Measurements from ENCODE around the gene FHOD3.

The FHOD3 gene

GRCh38 chr18:36811430-36811829 is 513.9 kb downstream of the FHOD3 start:
- H3F3A ChIP-seq (ENCODE audit: insufficient read depth, low read length): no peaks in the 10 kb centered on the region
- H3K27ac ChIP-seq (ENCODE audit: low read length): no peak overlapping the region
- DNase-seq: no peak
- H3K79me2 ChIP-seq (ENCODE audit: low read length): peaks cover 6% of the 10 kb centered on the region; the same call in 1 of the 2 replicates
- no peaks in the 10 kb centered on the region for H3K4me1 ChIP-seq (ENCODE audit: low read length)
- H3K9me2 ChIP-seq (replicated peaks; ENCODE audit: insufficient read depth, low read length): no peaks in the 10 kb centered on the region
- TF ChIP-seq EZH2phosphoT487 (IDR thresholded peaks at IDR 0.05; ENCODE audit: low read length) (no peak), CTCF (IDR thresholded peaks at IDR 0.05; ENCODE audit: low read length) (no peak), EZH2 (optimal IDR thresholded peaks at IDR 0.05; ENCODE audit: low read depth, low read length) (no peak)
- no peak overlapping the region for H3K4me2 ChIP-seq (ENCODE audit: low read depth, low read length)
- H3K4me3 ChIP-seq (ENCODE audit: low read length): no peak overlapping the region
- H3K27me3 ChIP-seq (replicated peaks; ENCODE audit: insufficient read depth, low read length): no peaks in the 10 kb centered on the region
- no peak overlapping the region for H3K9ac ChIP-seq (ENCODE audit: low read length)
- no peaks in the 10 kb centered on the region for H3K36me3 ChIP-seq (replicated peaks; ENCODE audit: insufficient read depth, low read length)
- H4K20me1 ChIP-seq (ENCODE audit: insufficient read depth, low read length): no peaks in the 10 kb centered on the region
- H2AFZ ChIP-seq (ENCODE audit: low read length): no peak overlapping the region
- no peaks in the 10 kb centered on the region for H3K9me3 ChIP-seq (replicated peaks; ENCODE audit: insufficient read depth, low read length)

GRCh38 chr18:36811955-36812354 is 514.4 kb downstream of the FHOD3 start:
- no peaks in the 10 kb centered on the region for H3K36me3 ChIP-seq (replicated peaks; ENCODE audit: insufficient read depth, low read length)
- H4K20me1 ChIP-seq (ENCODE audit: insufficient read depth, low read length): no peaks in the 10 kb centered on the region
- H3K27ac ChIP-seq (ENCODE audit: low read length): no peak overlapping the region
- no peaks in the 10 kb centered on the region for H3K4me1 ChIP-seq (ENCODE audit: low read length)
- peaks cover 6% of the 10 kb centered on the region; the same call in 1 of the 2 replicates for H3K79me2 ChIP-seq (ENCODE audit: low read length)
- H2AFZ ChIP-seq (ENCODE audit: low read length): no peak overlapping the region
- H3F3A ChIP-seq (ENCODE audit: insufficient read depth, low read length): no peaks in the 10 kb centered on the region
- H3K4me2 ChIP-seq (ENCODE audit: low read depth, low read length): no peak overlapping the region
- no peaks in the 10 kb centered on the region for H3K9me3 ChIP-seq (replicated peaks; ENCODE audit: insufficient read depth, low read length)
- no peak overlapping the region for H3K4me3 ChIP-seq (ENCODE audit: low read length)
- no peaks in the 10 kb centered on the region for H3K9me2 ChIP-seq (replicated peaks; ENCODE audit: insufficient read depth, low read length)
- H3K27me3 ChIP-seq (replicated peaks; ENCODE audit: insufficient read depth, low read length): no peaks in the 10 kb centered on the region
- no peak overlapping the region for H3K9ac ChIP-seq (ENCODE audit: low read length)
- TF ChIP-seq CTCF (IDR thresholded peaks at IDR 0.05; ENCODE audit: low read length): no peak
- TF ChIP-seq EZH2 (optimal IDR thresholded peaks at IDR 0.05; ENCODE audit: low read depth, low read length): no peak
- no peak for TF ChIP-seq EZH2phosphoT487 (IDR thresholded peaks at IDR 0.05; ENCODE audit: low read length)
- no peak for DNase-seq

GRCh38 chr18:36812678-36813077 is 515.2 kb downstream of the FHOD3 start:
- Histone ChIP-seq H3K36me3 (replicated peaks; ENCODE audit: insufficient read depth, low read length) (no peaks in the 10 kb centered on the region), H3K4me2 (ENCODE audit: low read depth, low read length) (no peak overlapping the region)
- DNase-seq: no peak

More at GRCh38 chr18:36812678-36813077, 515.2 kb downstream of the FHOD3 start:
- Histone ChIP-seq H3K9me3 (replicated peaks; ENCODE audit: insufficient read depth, low read length) (no peaks in the 10 kb centered on the region), H3K9ac (ENCODE audit: low read length) (no peak overlapping the region), H3K27ac (ENCODE audit: low read length) (no peak overlapping the region), H3K4me3 (ENCODE audit: low read length) (no peak overlapping the region), H3F3A (ENCODE audit: insufficient read depth, low read length) (no peaks in the 10 kb centered on the region), H3K79me2 (ENCODE audit: low read length) (peaks cover 6% of the 10 kb centered on the region; the same call in 1 of the 2 replicates), H3K27me3 (replicated peaks; ENCODE audit: insufficient read depth, low read length) (no peaks in the 10 kb centered on the region), H2AFZ (ENCODE audit: low read length) (no peak overlapping the region), H4K20me1 (ENCODE audit: insufficient read depth, low read length) (no peaks in the 10 kb centered on the region), H3K4me1 (ENCODE audit: low read length) (no peaks in the 10 kb centered on the region), H3K9me2 (replicated peaks; ENCODE audit: insufficient read depth, low read length) (no peaks in the 10 kb centered on the region)
- no peak for TF ChIP-seq EZH2phosphoT487 (IDR thresholded peaks at IDR 0.05; ENCODE audit: low read length)
- TF ChIP-seq EZH2 (optimal IDR thresholded peaks at IDR 0.05; ENCODE audit: low read depth, low read length): no peak
- TF ChIP-seq CTCF (IDR thresholded peaks at IDR 0.05; ENCODE audit: low read length): no peak

All from MM.1S (cell line).